ENCODE data around the gene RGL1.
"Not testable (repeated sequence)": the region's sequence is repeated elsewhere in the genome, so short reads cannot be mapped to it uniquely, and the experiment has no call there.

RGL1 gene

DNA sequence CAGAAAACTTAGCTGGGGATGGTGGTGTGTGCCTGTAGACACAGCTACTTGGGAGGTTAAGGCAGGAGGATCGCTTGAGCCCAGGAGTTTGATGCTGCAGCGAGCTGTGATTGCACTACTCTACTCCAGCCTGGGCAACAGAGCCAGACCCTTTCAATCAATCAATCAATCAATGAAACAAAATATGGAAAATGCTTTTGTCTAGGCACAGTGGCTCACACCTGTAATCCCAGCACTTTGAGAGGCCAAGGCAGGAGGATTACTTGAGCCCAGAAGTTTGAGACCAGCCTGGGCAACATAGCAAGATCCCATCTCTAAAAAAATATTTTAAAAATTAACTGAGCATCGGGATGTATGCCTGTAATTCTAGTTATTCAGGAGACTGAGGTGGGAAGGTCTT lies 19.0 kb upstream of the RGL1 start:
- DNase-seq (ENCODE audit: low read depth in 3 of 3): not testable (repeated sequence)

DNA sequence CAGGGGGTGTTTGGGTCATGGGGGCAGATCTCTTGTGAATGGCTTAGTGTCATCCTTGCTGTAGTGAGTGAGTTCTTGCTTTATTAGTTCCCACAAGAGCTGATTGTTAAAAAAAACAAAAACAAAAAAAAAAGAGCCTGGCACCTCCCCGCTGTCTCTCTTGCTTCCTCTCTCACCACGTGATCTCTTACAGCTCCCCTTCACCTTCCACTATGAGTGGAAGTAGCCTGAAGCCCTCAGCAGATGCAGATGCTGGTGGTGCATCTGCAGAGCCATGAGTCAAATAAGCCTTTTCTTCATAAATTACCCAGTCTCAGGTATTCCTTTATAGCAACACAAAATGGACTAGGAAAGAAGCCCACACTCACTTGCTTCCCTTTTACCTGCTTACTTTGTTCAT lies 17.2 kb upstream of the RGL1 start:
- DNase-seq (ENCODE audit: low read depth in 3 of 3): no peak

GRCh38 chr1:183791319-183791718 lies 13.6 kb upstream of the RGL1 start:
- no peak for DNase-seq (ENCODE audit: low read depth in 3 of 3)

DNA sequence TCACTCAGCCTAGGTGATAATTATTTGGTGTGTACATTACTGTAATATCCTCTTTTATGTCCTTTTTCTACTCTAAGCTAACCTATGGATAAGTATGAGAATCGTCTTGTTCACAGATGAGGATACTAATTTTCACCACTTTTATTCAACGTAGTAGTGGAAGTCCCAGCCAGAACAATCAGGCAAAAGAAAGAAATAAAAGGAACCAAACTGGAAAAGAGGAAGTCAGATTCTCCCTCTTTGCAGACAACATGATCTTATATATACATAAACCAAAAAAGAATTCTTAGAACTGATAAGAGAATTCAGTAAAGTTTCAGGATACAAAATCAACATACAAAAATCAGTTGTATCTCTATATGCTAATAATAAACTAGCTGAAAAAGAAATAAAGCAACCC lies 12.6 kb upstream of the RGL1 start:
- no peak for DNase-seq (ENCODE audit: low read depth in 3 of 3)

GRCh38 chr1:183794088-183794487 lies 10.8 kb upstream of the RGL1 start:
- DNase-seq (ENCODE audit: low read depth in 3 of 3): no peak

GRCh38 chr1:183800449-183800848 lies 4.5 kb upstream of the RGL1 start:
- DNase-seq (ENCODE audit: low read depth in 3 of 3): no peak

DNA sequence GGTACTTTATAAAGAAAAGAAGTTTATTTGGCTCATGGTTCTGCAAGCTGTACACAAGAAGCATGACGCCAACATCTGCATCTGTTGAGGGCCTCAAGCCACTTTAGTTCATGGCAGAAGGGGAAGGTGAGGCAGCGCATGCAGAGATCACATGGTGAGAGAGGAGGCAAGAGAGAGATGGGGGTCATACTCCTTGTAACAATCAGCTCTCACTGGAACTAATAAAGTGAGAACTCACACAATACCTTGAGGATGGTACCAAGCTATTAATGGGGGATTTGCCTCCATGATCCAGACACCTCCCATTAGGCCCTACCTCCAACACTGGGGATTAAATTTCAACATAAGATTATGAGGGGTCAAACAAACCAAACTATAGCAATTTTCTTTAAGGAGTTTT lies 3.3 kb upstream of the RGL1 start:
- no peak for DNase-seq (ENCODE audit: low read depth in 3 of 3)

- DNase-seq (ENCODE audit: low read depth in 3 of 3): no peak
Observed at GRCh38 chr1:183804387-183804786, 533 bp upstream of the RGL1 start.

GRCh38 chr1:183806125-183806524 lies 1.2 kb downstream of the RGL1 start:
- DNase-seq (ENCODE audit: low read depth in 3 of 3): no peak

DNA sequence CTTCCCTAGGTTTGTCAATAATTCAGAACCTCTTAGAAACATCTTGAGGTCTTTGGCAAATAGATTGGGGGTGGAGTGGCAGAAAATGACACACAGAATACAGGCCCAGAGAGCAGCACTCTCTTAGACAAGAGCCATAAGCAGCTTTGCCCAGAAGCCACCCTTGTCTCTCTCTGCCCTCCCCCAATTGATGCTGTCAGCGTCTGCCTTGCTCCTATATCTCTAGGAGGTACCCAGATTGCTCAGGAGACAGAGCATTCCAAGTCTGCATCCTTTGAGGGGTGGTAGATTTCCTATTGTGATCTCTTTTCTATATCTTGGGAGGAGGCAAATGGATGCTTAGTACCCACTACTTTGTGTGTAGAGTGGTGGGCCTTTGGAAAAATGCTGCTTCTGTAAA lies 1.8 kb downstream of the RGL1 start:
- no peak for DNase-seq (ENCODE audit: low read depth in 3 of 3)

GRCh38 chr1:183807549-183808168 lies 2.7 kb downstream of the RGL1 start:
- DNase-seq (ENCODE audit: low read depth in 3 of 3): no peak

- no peak for DNase-seq (ENCODE audit: low read depth in 3 of 3)
Observed at GRCh38 chr1:183808296-183809027, 3.5 kb downstream of the RGL1 start.

DNA sequence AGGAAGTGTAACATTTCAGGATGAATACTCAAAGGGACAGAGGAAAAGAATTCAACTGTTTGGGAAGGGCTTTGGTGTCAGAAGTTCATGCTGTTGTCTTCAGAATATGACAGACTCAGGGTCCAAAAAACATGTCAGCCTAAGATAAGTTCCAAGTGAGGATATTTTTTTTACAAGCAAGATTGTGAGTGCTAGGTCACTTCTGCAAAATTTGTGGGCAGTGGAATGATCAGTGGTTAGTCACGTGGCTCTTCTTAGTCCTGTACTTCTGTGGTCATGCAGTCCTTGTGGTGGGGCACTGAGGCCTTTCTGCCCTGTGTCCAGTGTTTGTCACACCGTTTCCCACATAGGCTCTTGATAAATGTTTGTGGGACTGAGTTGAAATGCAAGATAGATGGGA lies 5.2 kb downstream of the RGL1 start:
- DNase-seq (ENCODE audit: low read depth in 3 of 3): no peak

- no peak for DNase-seq (ENCODE audit: low read depth in 3 of 3)
Observed at GRCh38 chr1:183810756-183811544, 6.0 kb downstream of the RGL1 start.

DNA sequence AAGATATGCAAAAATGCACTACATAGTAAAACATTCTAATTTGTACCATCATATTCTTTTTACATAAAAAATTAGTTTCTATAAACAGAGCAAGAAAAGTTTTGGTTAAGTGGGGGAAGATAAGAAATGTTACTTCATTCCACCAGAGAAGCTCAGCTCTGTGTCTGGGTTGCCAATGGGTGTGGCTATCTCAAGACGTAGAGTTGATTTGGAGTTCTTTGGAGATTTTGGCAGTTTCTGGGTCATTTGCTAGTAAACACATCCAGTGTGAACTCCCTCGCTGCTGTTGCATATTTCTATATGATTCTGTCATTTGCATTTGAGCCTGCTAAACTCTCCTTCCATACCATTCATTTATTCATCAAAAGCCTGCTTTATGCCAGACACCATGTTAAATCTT lies 7.2 kb downstream of the RGL1 start:
- no peak for DNase-seq (ENCODE audit: low read depth in 3 of 3)

GRCh38 chr1:183812686-183813569 lies 8.0 kb downstream of the RGL1 start:
- DNase-seq (ENCODE audit: low read depth in 3 of 3): no peak

GRCh38 chr1:183814121-183814681 lies 9.3 kb downstream of the RGL1 start:
- no peak for DNase-seq (ENCODE audit: low read depth in 3 of 3)

GRCh38 chr1:183816110-183816509 lies 11.2 kb downstream of the RGL1 start:
- no peak for DNase-seq (ENCODE audit: low read depth in 3 of 3)

- DNase-seq (ENCODE audit: low read depth in 3 of 3): no peak
Observed at GRCh38 chr1:183817576-183818288, 12.8 kb downstream of the RGL1 start.

DNA sequence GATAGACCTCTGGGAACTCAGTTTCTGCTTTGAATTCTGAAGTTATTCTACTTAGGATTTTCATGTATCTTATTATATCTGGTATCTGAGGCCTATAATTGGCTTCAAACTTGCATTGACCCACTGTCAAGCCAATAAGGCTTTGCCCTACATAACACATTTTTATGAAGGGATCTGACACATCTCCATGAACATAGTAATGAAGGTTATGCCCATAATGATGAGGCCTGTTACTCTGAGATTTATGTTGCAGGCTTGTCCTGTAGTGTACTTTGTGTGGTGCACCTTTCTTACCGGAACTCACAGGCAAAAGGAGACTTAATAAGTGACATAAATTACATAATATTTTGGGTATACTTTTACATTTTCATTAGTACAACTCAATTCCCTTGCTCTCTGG lies 14.1 kb downstream of the RGL1 start:
- no peak for DNase-seq (ENCODE audit: low read depth in 3 of 3)

DNA sequence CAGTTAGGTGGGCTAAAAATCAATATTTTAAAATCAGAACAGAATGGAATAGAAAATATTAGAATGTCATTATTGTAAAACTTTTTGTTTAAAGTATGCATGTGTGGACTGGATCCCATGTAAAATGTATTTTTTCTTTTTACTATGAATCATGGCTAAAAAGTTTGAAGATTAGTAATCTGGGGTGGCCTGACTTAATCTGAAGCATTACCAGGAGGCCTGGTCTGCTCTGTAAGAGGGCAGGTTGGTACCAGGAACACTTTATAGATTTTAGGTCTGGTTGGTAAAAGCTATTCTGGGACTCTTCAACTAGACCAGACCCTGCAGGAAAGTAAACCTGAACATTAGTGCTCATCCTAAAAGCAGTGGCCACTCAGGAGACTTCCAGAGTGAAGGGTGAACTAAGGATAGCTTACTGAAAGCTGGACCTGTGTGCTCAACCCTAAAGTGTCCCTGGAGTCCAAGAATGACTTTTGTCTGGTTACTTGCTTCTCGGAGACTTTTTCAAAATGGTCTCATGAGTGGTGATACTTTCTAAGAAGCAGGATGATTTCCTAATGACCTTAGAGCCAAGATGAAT lies 16.5 kb downstream of the RGL1 start:
- DNase-seq (ENCODE audit: low read depth in 3 of 3): no peak
